DMS 273 treated with DMSO at 0.1 percent for 48 hours (cell line): ENCODE measurements around the gene MYBPC1.
"Not testable (repeated sequence)": the region's sequence is repeated elsewhere in the genome, so short reads cannot be mapped to it uniquely, and the experiment has no call there.

Experiments
- DNase-seq: peaks from one replicate; lab custom pipeline; 2025; lab: John Stamatoyannopoulos, UW

MYBPC1 gene

GRCh38 chr12:101594700-101595099, at the start of gene MYBPC1:
MYBPC1 (plus strand) TSS chr12:101594971; CDS start chr12:101595071, 100 bp downstream.
- DNase-seq = no peak

GRCh38 chr12:101551362-101552114, 43.2 kb upstream of the MYBPC1 start:
- no peak for DNase-seq

GRCh38 chr12:101552277-101552676, 42.5 kb upstream of the MYBPC1 start:
- DNase-seq = peak; percentile 3

GRCh38 chr12:101557094-101557493, 37.7 kb upstream of the MYBPC1 start:
- DNase-seq = no peak

GRCh38 chr12:101558726-101559125, 36.0 kb upstream of the MYBPC1 start:
- DNase-seq = not testable (repeated sequence)

- no peak for DNase-seq
These were observed 31.6 kb upstream of the MYBPC1 start for GRCh38 chr12:101563212-101563611.

- no peak for DNase-seq
These were observed 29.9 kb upstream of the MYBPC1 start for GRCh38 chr12:101564912-101565311.

GRCh38 chr12:101566318-101566717, 28.5 kb upstream of the MYBPC1 start:
- DNase-seq = no peak

- no peak for DNase-seq
These were observed 26.9 kb upstream of the MYBPC1 start for GRCh38 chr12:101567918-101568317.

GRCh38 chr12:101570047-101570446, 24.7 kb upstream of the MYBPC1 start:
- DNase-seq = no peak

- no peak for DNase-seq
These were observed 23.7 kb upstream of the MYBPC1 start for GRCh38 chr12:101571105-101571504.

- no peak for DNase-seq
These were observed 21.0 kb upstream of the MYBPC1 start for GRCh38 chr12:101573743-101574142.

GRCh38 chr12:101578417-101578816, 16.4 kb upstream of the MYBPC1 start:
- no peak for DNase-seq

GRCh38 chr12:101581190-101581589, 13.6 kb upstream of the MYBPC1 start:
- DNase-seq = no peak

- DNase-seq = no peak
These were observed 11.8 kb upstream of the MYBPC1 start for GRCh38 chr12:101582937-101583336.

- DNase-seq = no peak
These were observed 4.4 kb upstream of the MYBPC1 start for GRCh38 chr12:101590383-101590782.

- DNase-seq = no peak
These were observed 3.0 kb upstream of the MYBPC1 start for GRCh38 chr12:101591781-101592180.

GRCh38 chr12:101592448-101592847, 2.3 kb upstream of the MYBPC1 start:
- no peak for DNase-seq

GRCh38 chr12:101592921-101593320, 1.9 kb upstream of the MYBPC1 start:
- no peak for DNase-seq

- no peak for DNase-seq
These were observed 1.4 kb downstream of the MYBPC1 start for GRCh38 chr12:101596172-101596571.

GRCh38 chr12:101597164-101597563, 2.4 kb downstream of the MYBPC1 start:
- no peak for DNase-seq

GRCh38 chr12:101598483-101598882, 3.7 kb downstream of the MYBPC1 start:
- no peak for DNase-seq

- no peak for DNase-seq
These were observed 4.5 kb downstream of the MYBPC1 start for GRCh38 chr12:101599311-101599710.
